HG03095 (cell line): ENCODE results near the gene MTG1.
"Not testable (repeated sequence)": the region's sequence is repeated elsewhere in the genome, so short reads cannot be mapped to it uniquely, and the experiment has no call there.

ENCODE experiments used
- ATAC-seq: cut with Tn5 transposase; IDR thresholded peaks from one replicate; pipeline ENCODE4 v1.9.1; 2021; ENCODE audit warnings: moderate library complexity; ENCODE audit not compliant: unreplicated experiment

MTG1 gene

GRCh38 chr10:133358162-133358924 lies 35.6 kb upstream of the MTG1 start:
- no peak for ATAC-seq

- no peak for ATAC-seq
These were observed 35.0 kb upstream of the MTG1 start for GRCh38 chr10:133358925-133359310.

GRCh38 chr10:133359554-133359971 lies 34.4 kb upstream of the MTG1 start:
- ATAC-seq = no peak

GRCh38 chr10:133359972-133360610 lies 33.9 kb upstream of the MTG1 start:
- no peak for ATAC-seq

- no peak for ATAC-seq
These were observed 32.7 kb upstream of the MTG1 start for GRCh38 chr10:133361227-133361626.

- ATAC-seq = no peak
These were observed 32.0 kb upstream of the MTG1 start for GRCh38 chr10:133361773-133362441.

GRCh38 chr10:133362846-133363245 lies 31.1 kb upstream of the MTG1 start:
- no peak for ATAC-seq

- ATAC-seq = no peak
These were observed 29.1 kb upstream of the MTG1 start for GRCh38 chr10:133364645-133365431.

GRCh38 chr10:133365461-133366129 lies 28.4 kb upstream of the MTG1 start:
- ATAC-seq = no peak

- ATAC-seq = no peak
These were observed 27.9 kb upstream of the MTG1 start for GRCh38 chr10:133366130-133366478.

- no peak for ATAC-seq
These were observed 27.2 kb upstream of the MTG1 start for GRCh38 chr10:133366751-133367150.

GRCh38 chr10:133367461-133367860 lies 26.5 kb upstream of the MTG1 start:
- ATAC-seq = not testable (repeated sequence)

- ATAC-seq = no peak
These were observed 25.8 kb upstream of the MTG1 start for GRCh38 chr10:133368153-133368552.

- no peak for ATAC-seq
These were observed 23.7 kb upstream of the MTG1 start for GRCh38 chr10:133370030-133370786.

GRCh38 chr10:133372507-133372906 lies 21.4 kb upstream of the MTG1 start:
- ATAC-seq = no peak

- ATAC-seq = peak; percentile 97
These were observed 20.5 kb upstream of the MTG1 start, which contains the start of gene ECHS1 for GRCh38 chr10:133373174-133374090. ECHS1 (minus strand) TSS chr10:133373354; CDS start chr10:133373333, 21 bp downstream.

- no peak for ATAC-seq
These were observed 18.4 kb upstream of the MTG1 start for GRCh38 chr10:133375357-133376115.

- not testable (repeated sequence) for ATAC-seq
These were observed 17.8 kb upstream of the MTG1 start for GRCh38 chr10:133376183-133376582.
